GM19455 (cell line): ENCODE measurements around the gene IL34.

ENCODE experiments used
- ATAC-seq: cut with Tn5 transposase; IDR thresholded peaks from one replicate; pipeline ENCODE4 v1.9.1; 2021; ENCODE audit not compliant: unreplicated experiment

The IL34 gene

DNA sequence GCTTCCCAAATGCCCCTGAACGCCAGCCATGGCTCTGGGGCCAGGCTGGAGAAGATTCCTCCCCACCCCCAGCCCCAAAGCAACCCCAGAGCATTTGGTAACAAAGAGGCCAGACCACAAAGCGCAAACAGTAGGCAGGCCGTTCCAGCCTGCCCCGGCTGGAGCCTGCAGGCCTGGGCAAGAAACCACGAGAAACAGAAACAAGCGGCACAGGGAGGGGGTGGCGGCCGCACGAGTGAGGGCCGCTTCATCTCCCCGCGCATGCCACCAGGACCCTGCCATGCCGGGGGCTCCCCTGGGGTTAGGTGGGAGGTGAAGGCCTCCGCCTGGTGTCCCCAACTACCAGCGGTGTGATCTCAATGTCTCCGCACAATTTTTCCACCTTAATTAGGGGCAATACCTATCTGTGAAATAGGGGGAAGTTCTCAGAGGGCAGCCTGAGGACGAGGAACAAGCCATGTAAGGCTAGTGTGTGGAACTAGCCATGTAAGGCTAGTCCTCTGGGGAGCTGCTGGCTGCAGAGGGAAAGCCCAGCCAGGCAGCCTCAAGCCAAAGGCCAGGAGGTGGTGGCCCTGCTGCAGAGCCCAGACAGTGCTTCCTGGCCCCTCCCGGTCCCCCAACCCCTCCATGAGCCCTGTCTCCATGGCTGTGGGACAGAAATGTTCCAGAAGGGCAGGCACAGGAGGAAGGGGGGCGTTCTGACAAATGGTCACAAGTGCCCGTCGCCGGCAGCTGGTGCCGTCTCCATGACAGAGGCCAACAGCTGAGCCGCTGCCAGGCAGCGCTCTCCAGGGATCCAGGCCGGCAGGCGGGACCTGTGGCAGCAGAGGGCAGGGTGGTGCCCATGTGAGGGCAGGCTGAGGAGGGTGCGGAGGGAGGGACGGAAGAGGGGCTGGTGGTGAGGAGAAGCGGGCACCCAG lies 54.0 kb downstream of the IL34 start:
- no peak for ATAC-seq

DNA sequence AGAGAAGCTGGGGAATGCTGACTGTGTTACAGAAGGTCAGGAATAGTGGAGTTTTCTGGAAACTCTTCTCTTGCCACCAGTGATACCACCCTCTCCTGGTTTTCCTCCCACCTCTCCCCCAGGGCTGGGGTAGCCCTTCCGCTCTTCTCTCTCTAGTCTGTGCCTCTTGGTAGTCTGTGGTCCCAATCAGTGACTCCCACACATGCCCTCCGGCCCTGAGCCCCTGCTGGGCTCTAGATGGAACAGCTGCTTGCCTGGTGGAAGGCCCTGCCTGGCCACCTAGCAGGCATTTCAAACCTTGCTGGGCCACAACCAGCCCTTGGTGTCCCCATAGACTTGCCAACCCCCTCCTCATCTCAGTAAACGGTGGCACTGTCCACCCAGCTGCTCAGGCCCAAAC lies 54.7 kb downstream of the IL34 start:
- no peak for ATAC-seq

DNA sequence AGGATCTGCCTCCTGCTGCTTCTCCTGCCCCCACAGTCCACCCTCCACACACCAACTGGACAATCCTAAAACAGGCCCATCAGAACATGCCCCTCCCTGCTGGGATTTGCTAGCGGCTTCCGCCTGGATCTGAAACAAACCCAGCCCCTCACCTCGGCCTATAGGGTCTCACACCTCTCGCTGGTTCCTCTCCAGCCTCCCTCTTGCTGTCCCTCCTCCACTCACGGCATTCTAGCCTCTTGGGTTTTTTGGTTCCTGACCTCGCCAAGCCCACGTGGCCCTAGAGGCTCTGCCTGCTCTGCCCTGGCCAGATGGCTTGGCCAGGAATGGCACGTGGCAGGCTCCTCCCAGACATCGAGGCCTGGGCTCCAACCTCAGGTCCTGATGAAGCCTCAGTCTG lies 55.2 kb downstream of the IL34 start:
- no peak for ATAC-seq

DNA sequence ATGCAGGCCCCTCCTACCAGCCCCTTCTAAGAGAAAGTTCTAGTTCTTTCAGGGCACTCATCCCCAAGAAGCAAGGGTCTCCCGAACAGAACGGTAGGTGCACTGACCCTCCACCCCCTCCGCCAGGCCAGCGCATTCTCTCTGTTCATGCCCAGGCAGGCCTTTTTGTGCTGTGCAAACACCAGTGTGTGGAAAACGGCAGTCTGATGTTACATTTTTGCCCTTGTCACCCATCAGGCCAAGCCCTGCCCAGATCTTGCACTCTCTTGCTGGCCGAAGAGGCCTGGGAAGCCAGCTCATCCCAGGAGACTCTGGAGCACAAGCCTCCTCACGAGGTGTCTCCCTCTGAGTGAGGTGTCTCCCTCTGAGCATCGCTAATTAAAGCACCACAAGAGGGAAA lies 55.6 kb downstream of the IL34 start:
- no peak for ATAC-seq

DNA sequence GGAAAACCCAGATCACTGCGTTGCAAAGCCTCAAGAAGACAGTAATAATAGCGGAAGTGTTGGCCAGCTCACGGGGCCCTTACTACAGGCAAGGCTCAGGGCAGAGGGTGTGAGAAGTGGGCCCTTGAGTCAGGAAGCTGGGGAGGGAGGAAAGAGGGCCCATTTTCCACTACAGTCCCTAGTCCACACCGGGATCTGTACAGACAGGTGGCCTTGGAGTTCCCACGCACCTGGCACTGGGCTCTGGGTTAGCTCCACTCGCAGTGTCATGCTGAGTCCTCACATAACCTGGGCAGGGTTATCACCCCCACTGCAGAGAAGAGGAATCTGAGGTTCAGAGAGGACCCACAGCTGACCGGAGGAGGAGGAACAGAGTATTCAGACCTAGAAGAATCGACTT lies 56.3 kb downstream of the IL34 start:
- ATAC-seq, result no peak

DNA sequence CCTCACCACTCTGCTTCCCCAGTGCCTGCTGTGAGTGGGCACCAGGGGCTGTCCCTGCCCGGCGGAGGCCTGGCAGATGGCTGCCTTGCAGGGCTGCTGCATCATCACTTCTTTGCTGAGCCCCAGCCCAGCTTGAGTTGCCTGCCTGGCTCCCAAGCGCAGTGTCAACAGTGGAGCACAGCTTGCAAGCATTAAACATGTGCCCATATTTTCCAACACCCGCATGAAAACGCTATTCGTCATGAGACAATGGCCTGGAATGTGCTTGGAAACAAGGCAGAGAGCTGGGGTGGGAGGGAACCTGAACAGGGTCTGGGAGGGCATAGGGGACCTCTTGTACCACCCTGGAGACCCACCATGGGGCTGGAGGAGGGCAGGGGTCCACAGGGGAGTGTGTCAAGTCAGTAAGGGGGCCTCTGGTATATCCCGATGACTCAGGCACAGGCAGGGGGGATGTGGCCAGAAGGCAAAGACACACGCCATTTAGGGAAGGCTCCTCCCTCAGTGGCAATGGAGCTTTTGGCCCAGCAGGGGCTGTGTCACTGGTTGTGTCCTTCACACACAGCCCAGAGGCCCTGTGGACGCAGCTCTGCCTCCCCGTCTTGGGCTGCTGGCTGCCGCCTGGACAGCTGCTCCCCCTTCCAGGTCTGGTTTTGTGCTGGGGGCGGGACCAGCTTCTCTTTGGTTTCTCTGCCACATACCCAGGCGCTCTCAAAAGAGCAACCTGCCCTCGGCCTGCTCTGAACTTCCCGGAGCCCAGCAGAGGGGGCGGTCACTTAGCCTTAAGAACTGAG lies 56.9 kb downstream of the IL34 start:
- no peak for ATAC-seq

DNA sequence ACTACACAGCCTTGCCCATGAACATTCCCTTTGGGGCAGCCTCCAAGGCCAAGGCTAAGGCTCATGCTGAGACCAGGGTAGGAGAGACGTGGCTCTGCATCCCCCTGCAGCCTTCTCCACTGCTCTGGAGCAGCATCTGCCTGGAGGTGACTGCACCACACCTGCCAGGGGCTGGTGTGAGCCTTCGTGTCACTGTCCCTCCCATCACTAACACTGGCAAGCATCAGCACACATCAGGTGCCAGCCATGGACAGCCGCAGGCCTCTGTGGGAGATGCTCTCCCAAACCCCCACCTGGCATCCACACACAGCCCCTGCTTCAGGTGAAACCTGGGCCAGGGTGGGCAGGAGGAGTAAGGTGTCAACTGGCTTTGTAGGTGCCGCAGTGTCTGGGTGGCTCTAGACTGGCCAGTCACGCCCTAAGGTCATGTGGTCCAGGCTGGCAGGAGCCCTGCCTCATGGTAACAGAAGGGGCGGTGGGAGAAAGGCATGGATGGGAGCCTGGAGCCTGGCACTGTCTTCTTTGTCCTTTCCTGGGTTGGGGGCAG lies 57.5 kb downstream of the IL34 start:
- ATAC-seq, result no peak

DNA sequence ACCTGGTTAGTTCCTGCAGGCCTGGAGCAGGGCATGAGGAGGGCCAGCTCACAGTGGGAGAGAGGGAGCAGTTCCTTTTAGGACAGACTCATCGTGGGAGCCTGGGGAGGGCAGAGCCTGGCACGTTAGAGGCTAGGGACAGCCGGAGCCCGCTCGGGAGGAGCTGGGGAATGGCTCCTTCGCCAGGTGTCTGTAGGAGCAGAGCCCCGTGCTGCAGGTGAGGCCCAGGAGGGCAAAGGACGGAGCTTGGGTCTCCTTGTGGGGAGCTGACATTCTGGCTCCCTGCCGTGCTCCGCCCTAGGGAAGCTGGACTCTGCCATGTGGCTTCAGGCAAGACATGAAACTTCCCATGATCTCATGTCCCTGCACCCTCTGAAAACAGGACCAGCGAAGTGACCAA lies 58.2 kb downstream of the IL34 start:
- ATAC-seq, result no peak

DNA sequence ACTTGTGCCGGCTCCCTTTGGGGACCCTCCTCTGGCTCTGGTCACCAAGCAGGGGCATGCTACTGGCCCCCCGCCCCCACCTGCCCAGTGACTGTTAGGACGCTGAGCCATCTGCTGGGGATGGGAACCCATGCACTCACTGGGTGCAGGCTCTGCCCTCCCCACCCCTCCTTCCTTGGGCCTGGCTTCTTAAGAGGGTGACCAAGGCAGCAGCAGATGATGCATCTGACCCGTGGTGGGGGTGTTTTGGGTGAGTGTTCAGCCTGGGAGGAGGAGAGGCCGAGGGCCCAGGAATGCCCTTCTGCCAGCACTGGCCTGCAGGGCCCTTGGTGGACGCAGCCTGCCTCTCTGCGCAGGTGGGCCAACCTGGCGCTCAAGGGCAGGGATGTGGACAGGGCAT lies 58.7 kb downstream of the IL34 start:
- no peak for ATAC-seq

DNA sequence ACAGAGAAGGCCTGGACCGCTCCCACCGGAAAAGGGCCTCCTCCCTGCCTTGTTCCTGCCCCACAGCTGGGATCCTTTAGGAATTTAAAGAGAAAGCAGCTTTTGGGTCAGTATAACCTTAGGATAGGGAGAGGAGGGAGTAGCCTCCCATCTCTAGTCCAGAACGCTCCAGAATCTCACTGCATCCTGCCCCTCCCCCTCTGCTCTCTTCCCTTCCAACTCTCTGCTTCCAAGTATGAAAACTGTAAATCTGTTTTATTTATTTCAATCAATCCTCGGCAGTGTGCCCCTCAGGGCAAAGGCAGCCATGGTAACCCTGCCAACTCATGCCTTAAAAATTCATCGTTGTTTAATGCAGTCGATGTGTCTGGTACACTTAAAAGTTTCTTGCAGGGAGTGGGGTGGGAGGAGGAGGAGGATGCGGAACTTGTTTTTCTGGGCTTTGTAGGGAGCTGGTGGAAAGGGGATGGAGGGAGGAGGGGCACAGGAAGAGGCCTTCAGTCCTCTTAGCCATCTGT lies 60.6 kb downstream of the IL34 start:
- no peak for ATAC-seq

DNA sequence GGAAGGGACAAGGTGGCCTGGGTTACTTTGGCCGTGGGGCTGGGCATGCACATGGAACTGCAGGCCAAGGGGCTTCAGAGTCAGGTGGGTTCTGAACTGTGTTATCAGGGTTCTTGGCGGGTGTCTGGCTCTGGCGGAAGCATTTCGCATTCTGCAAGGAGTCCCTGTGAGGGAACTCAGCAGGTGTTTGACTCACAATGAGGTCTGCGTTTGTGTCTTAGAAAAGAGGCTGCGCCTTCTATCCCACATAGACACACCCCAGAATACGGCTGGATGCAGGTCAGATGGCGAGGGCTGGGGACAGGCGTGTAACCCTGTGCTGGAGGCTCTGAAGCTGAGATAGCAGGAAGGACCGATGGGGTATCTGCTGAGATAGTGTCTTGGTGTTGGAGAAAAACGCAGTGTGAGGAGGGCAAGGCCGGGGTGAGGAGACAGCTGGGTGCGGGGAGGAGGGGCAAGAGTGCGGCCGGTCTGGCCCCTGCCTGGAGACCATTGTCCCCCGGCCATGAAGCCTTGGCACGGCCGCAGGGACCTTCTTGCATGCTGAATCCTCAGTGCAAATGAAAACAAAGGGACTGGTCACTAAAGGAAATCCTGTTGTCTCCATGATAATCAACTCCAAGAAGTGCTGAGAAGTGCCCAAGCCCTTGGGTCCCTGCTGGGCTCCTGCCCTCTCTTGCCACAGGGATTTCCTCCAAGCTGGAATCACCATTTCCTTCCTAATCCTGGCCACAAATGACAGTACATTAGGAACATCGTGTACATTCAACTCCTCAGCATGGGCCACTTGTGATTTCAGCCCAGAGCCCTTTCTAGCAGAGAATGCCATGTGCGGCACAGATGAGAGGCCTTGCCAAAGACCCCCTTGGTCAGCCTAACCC lies 62.2 kb downstream of the IL34 start:
- no peak for ATAC-seq

DNA sequence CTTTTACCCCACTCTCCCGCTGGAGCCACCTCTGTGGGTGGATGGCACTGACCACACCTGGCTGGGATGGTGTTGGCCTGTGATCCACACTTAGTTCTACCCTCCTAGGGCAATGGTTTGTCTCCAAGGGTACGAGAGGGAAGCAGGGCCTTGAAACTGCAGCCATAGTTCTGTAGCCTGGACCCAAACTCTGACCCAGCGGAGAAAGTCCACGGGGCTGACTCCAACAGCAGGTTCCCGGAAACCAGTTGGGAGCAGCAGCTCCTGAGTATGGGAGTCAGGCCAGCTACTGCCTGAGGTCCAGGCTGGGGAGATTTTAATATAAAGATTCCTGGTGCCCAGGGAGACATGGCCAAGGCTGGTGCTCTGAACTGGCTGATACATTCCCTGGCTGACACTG lies 63.1 kb downstream of the IL34 start:
- no peak for ATAC-seq

DNA sequence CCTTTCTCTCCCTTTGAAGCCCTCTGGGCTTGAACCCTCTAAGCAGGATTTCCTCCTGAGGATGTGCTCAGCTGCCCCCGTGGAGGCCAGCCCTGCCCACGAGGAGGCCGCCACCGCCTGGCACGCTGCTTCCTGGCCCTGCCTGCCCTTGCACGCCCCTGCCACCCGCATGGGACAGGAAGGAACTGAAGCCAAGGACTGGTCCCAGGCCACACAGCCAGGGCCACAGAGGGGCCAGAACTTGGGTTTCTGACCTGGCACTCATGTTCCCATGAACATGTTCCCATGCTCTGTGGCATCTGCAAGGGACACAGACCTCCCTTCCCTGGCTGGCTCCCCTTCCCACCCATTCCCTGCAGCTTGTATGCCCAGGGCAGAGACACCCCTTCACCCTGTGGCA lies 63.6 kb downstream of the IL34 start:
- no peak for ATAC-seq
